Right lobe of liver (tissue), 6 donors: Measurements from ENCODE around the gene SDS. TPM values are rescaled to one million over a fixed set of nuclear protein-coding genes. Genes with fewer than 3 reads are reported as not detected.

Experiments
- ATAC-seq, 4 donors: fragments of 200-7000 bp; cut with Tn5 transposase; one replicate each; pipeline ENCODE4 v1.9.1; 2020; ENCODE audit warnings: mild to moderate bottlenecking in 4 of 4, moderate library complexity in 4 of 4
- DNase-seq, 3 donors: peaks; one replicate each; pipeline ENCODE4 v3.0.0-alpha.2; 2020
- H3K27ac ChIP-seq, 3 donors: fragments of 200-600 bp; one replicate each; pipeline ENCODE4 v1.8.0; 2022
- H3K27me3 ChIP-seq, 2 donors: fragments of 200-600 bp; one replicate each; pipeline ENCODE4 v1.8.0; 2022
- H3K36me3 ChIP-seq, 4 donors: fragments of 200-600 bp; sonication (generic) in 1 of 4; one replicate each; pipeline versions ENCODE4 v1.5.1 to v1.8.0; 2017 to 2022; ENCODE audit warnings: control low read depth in 1 of 4
- H3K4me1 ChIP-seq, 4 donors: fragments of 200-600 bp; sonication (generic) in 1 of 4; one replicate each; pipeline versions ENCODE4 v1.5.1 to v1.8.0; 2017 to 2022; ENCODE audit warnings: control low read depth in 1 of 4
- H3K4me3 ChIP-seq, 3 donors: fragments of 200-600 bp; one replicate each; pipeline ENCODE4 v1.8.0; 2022
- H3K9me3 ChIP-seq, 4 donors: fragments of 200-600 bp; sonication (generic) in 1 of 4; one replicate each; pipeline versions ENCODE4 v1.5.1 to v1.8.0; 2017 to 2022; ENCODE audit warnings: control low read depth in 1 of 4
- CTCF ChIP-seq, 4 donors: fragments of 200-600 bp in 3 of 4; fragments of 450-650 bp in 1 of 4; IDR thresholded peaks; one replicate each; pipeline versions ENCODE4 v1.5.1 to v1.8.0; 2016 to 2022; ENCODE audit warnings: antibody characterized with exemption in 4 of 4, mild to moderate bottlenecking in 2 of 4
- POLR2A ChIP-seq: fragments of 450-650 bp; IDR thresholded peaks from one replicate; pipeline ENCODE4 v1.6.1; 2017; ENCODE audit warnings: antibody characterized with exemption, mild to moderate bottlenecking
- WGBS: methylation state at CpG from one replicate; pipeline ENCODE4 v1.1.6; 2018; ENCODE audit warnings: low coverage, low lambda C conversion rate; ENCODE audit not compliant: insufficient coverage; ENCODE audit errors: missing lambda C conversion rate; 5-methylcytosine and 5-hydroxymethylcytosine counted together
- intact Hi-C, 2 donors: fragments of 100-400 bp; cut with DNase I; formaldehyde crosslinking; loops; one replicate each; pipeline versions ENCODE4 v1.11.2 to v1.14.1; 2022
- total RNA-seq, 6 experiments: library from RNA; depleted of rRNA in 2 of 6; stranded (reverse); fragments of >200 nt in 2 of 6; fragmentation: NEBNext Ultra II Directional in 3 of 6; extraction: Animal tissue kit (Norgen Biotek cat#: 25700) in 3 of 6; gene quantifications; one replicate each; pipeline versions ENCODE4 v1.1.0 to v1.2.4, GENCODE V29; 2016 to 2023
- donor health status: DM: no; HTN: yes; CAD: no.
- donor health status: DM: no; HTN: no; CAD: no.
- donor health status: DM: no; HTN: no; CAD: no.
- donor health status: DM: no; HTN: yes; CAD: no.
- donor health status: DM: no; HTN: yes; CAD: no.

The SDS gene
- total RNA-seq, 6 experiments from 2014 or later: 208 to 722 (median 309) TPM

GRCh38 chr12:113405694-113406093 is 2.0 kb upstream of the SDS start:
- no peak for DNase-seq

GRCh38 chr12:113402586-113403260 is 964 bp downstream of the SDS start:
- DNase-seq: no peak
- WGBS: 75% methylated on average over 6 of the region's 23 CpGs
- Histone ChIP-seq H3K4me3 (peak overlapping the region; percentile 54 to 63 (median 61)), H3K4me1 (peaks cover 0 to 17% (median 0%) of the 10 kb centered on the region in 4 donors), H3K27ac (peak overlapping the region; percentile 83 to 97 (median 91)), H3K27me3 (no peaks in the 10 kb centered on the region), H3K9me3 (no peaks in the 10 kb centered on the region), H3K36me3 (peaks cover 0 to 44% (median 19%) of the 10 kb centered on the region in 4 donors)
- peak in 1 of 4 donors; percentile 18 for ATAC-seq
- TF ChIP-seq POLR2A (peak; percentile 33), CTCF (IDR thresholded peaks at IDR 0.05) (no peak)
- intact Hi-C loops: no loop called here

More at GRCh38 chr12:113405694-113406093, 2.0 kb upstream of the SDS start:
- no peak overlapping the region for H3K4me3 ChIP-seq
- peaks cover 0 to 17% (median 0%) of the 10 kb centered on the region in 4 donors for H3K4me1 ChIP-seq
- H3K27ac ChIP-seq: peak overlapping the region in 2 of 3 donors; percentile 91 to 97
- H3K27me3 ChIP-seq: no peaks in the 10 kb centered on the region
- 44% methylated on average over 3 of the region's 3 CpGs for WGBS
- intact Hi-C loops: no loop called here
- TF ChIP-seq CTCF (IDR thresholded peaks at IDR 0.05): no peak
- TF ChIP-seq POLR2A: no peak
- H3K36me3 ChIP-seq: peaks cover 0 to 16% (median 2%) of the 10 kb centered on the region in 4 donors
- H3K9me3 ChIP-seq: no peaks in the 10 kb centered on the region
- ATAC-seq: no peak

GRCh38 chr12:113401066-113402000 is 2.4 kb downstream of the SDS start:
- Histone ChIP-seq H3K4me1 (peaks cover 0 to 17% (median 0%) of the 10 kb centered on the region in 4 donors), H3K4me3 (peak overlapping the region; percentile 54 to 63 (median 61)), H3K27me3 (no peaks in the 10 kb centered on the region), H3K36me3 (peaks cover 0 to 57% (median 22%) of the 10 kb centered on the region in 4 donors), H3K9me3 (no peaks in the 10 kb centered on the region), H3K27ac (peak overlapping the region; percentile 83 to 97 (median 91))
- ATAC-seq: no peak
- TF ChIP-seq POLR2A (peak; percentile 31), CTCF (IDR thresholded peaks at IDR 0.05) (no peak)
- WGBS: 61% methylated on average over 7 of the region's 13 CpGs
- no peak for DNase-seq
- intact Hi-C loops: no loop called here

GRCh38 chr12:113400362-113400761 is 3.3 kb downstream of the SDS start:
- no peaks in the 10 kb centered on the region for H3K9me3 ChIP-seq
- H3K4me1 ChIP-seq: peaks cover 0 to 11% (median 0%) of the 10 kb centered on the region in 4 donors
- H3K27me3 ChIP-seq: no peaks in the 10 kb centered on the region
- WGBS: 90% methylated on average over 3 of the region's 4 CpGs
- peak overlapping the region in 2 of 3 donors; percentile 91 to 97 for H3K27ac ChIP-seq
- DNase-seq (no peak), ATAC-seq (no peak)
- no peak overlapping the region for H3K4me3 ChIP-seq
- TF ChIP-seq POLR2A (no peak), CTCF (IDR thresholded peaks at IDR 0.05) (no peak)
- intact Hi-C loops: no loop called here
- H3K36me3 ChIP-seq: peaks cover 0 to 66% (median 26%) of the 10 kb centered on the region in 4 donors
